Heart left ventricle (tissue), 16 donors: Measurements from ENCODE around the gene SHROOM1. TPM values are rescaled to one million over a fixed set of nuclear protein-coding genes. Genes with fewer than 3 reads are reported as not detected.

Source experiments
- ATAC-seq, 4 donors: fragments of 200-7000 bp; cut with Tn5 transposase; one replicate each; pipeline ENCODE4 v1.9.1; 2020 to 2022; ENCODE audit warnings: moderate library complexity in 4 of 4, mild to moderate bottlenecking in 3 of 4, moderate number of reproducible peaks in 1 of 4
- DNase-seq, 5 donors: peaks; one replicate each; pipeline ENCODE4 v3.0.0-alpha.2; 2020
- H3K27ac ChIP-seq, 12 donors: fragments of 200-600 bp; sonication (generic) in 4 of 12; one replicate each; pipeline versions ENCODE4 v1.5.0 to v1.8.0; 2016 to 2022; ENCODE audit warnings: mild to moderate bottlenecking in 2 of 12
- H3K27me3 ChIP-seq, 9 donors: fragments of 200-600 bp; sonication (generic) in 2 of 9; one replicate each; pipeline versions ENCODE4 v1.5.1 to v1.8.0; 2016 to 2022; ENCODE audit warnings: mild to moderate bottlenecking in 3 of 9
- H3K36me3 ChIP-seq, 9 donors: fragments of 200-600 bp; sonication (generic) in 2 of 9; one replicate each; pipeline versions ENCODE4 v1.5.0 to v1.8.0; 2018 to 2022; ENCODE audit warnings: mild to moderate bottlenecking in 2 of 9
- H3K4me1 ChIP-seq, 12 donors: fragments of 200-600 bp; sonication (generic) in 4 of 12; one replicate each; pipeline versions ENCODE4 v1.5.0 to v1.8.0; 2016 to 2022; ENCODE audit warnings: mild to moderate bottlenecking in 3 of 12
- H3K4me3 ChIP-seq, 12 donors: fragments of 200-600 bp; sonication (generic) in 4 of 12; one replicate each; pipeline versions ENCODE4 v1.5.0 to v1.8.0; 2017 to 2022; ENCODE audit warnings: mild to moderate bottlenecking in 9 of 12, moderate library complexity in 4 of 12
- H3K9me3 ChIP-seq, 12 donors: fragments of 200-600 bp; sonication (generic) in 4 of 12; one replicate each; pipeline versions ENCODE4 v1.5.0 to v1.8.0; 2016 to 2022; ENCODE audit warnings: mild to moderate bottlenecking in 1 of 12
- CTCF ChIP-seq, 12 donors: fragments of 200-600 bp; sonication (generic) in 4 of 12; IDR thresholded peaks; one replicate each; pipeline versions ENCODE4 v1.5.0 to v1.8.0; 2018 to 2022; ENCODE audit warnings: antibody characterized with exemption in 12 of 12, mild to moderate bottlenecking in 5 of 12
- POLR2A ChIP-seq, 2 donors: fragments of 450-650 bp; IDR thresholded peaks; one replicate each; pipeline ENCODE4 v1.6.1; 2017; ENCODE audit warnings: antibody characterized with exemption in 2 of 2, mild to moderate bottlenecking in 2 of 2, moderate library complexity in 2 of 2
- WGBS, 4 donors: extraction: QIAGEN DNeasy Blood & Tissue Kit in 2 of 4; methylation state at CpG; one replicate each; pipeline versions ENCODE4 v1.1.5 to v1.1.7; 2013 to 2018; 5-methylcytosine and 5-hydroxymethylcytosine counted together
- intact Hi-C, 10 donors: fragments of 100-400 bp; cut with DNase I; formaldehyde crosslinking; loops; one replicate each; pipeline versions ENCODE4 v1.11.1 to v1.14.2; 2022
- polyA plus RNA-seq, 2 donors: library from polyadenylated mRNA; stranded (reverse); fragments of 200-250 nt; gene quantifications; one replicate each; pipeline ENCODE4 v1.2.3, GENCODE V29; 2013
- total RNA-seq, 9 donors: library from RNA; depleted of rRNA in 2 of 9; stranded (reverse); fragments of >200 nt in 2 of 9; fragmentation: NEBNext Ultra II Directional in 3 of 9; extraction: Animal tissue kit (Norgen Biotek cat#: 25700) in 3 of 9; gene quantifications; one replicate each; pipeline versions ENCODE4 v1.1.0 to v1.2.4, GENCODE V29; 2016 to 2023
- donor health status: ischemic (EF 13 %, LVEDD 7.1; RV severe dilation, severe dysfunction).
- donor health status: healthy with polysubstance abuse.
- donor health status: DM: no; HTN: yes; CAD: no.
- donor health status: DM: no; HTN: no; CAD: no.
- donor health status: ischemic (EF 25% LVEDD 6.9; RV normal size, moderate dysfunction).
- donor health status: ischemic (EF 25% LVEDD 5.7; RV mildly dilated, moderate dysfunction).
- donor health status: healthy.
- donor health status: DM: yes; HTN: yes; CAD: no.
- donor health status: ischemic (EF 35%, LVEDD 5.7; RV mildly dilated, moderate dysfunction).
- donor health status: nonischemic (EF 11% LVEDD 7.7; RV severe dilation, severe dysfunction).
- donor health status: DM: yes; HTN: yes; CAD: no.
- donor health status: PGD.
- donor health status: ischemic (EF 29% LVEDD 5.4; RV normal size, mild dysfunction).
- donor health status: nonischemic (EF 23%, LVEDD 6.1; RV moderate dilation, normal function).

SHROOM1 gene
- total and polyA plus RNA-seq, 11 donors, result 2.0 to 6.8 (median 4.7) TPM

GRCh38 chr5:132866342-132867045 lies 36.0 kb upstream of the SHROOM1 start, which contains the start of the genes GDF9 and UQCRQ:
Gene GDF9, minus strand, starts transcription at chr5:132866469. Its CDS starts 1,936 bp downstream, at chr5:132864533.
Gene UQCRQ, plus strand, starts transcription at chr5:132866642. Its CDS starts 240 bp downstream, at chr5:132866882.
- Histone ChIP-seq H3K27ac (peak within 1 kb of the TSS; percentile 90 to 97 (median 94)), H3K9me3 (no peaks in the 10 kb centered on the region), H3K4me3 (peak within 1 kb of the TSS; percentile 67 to 95 (median 86)), H3K36me3 (peaks cover 0 to 41% (median 35%) of the 10 kb centered on the region in 9 donors), H3K4me1 (peaks cover 0 to 29% (median 17%) of the 10 kb centered on the region in 12 donors), H3K27me3 (no peaks in the 10 kb centered on the region)
- ATAC-seq, result peak; percentile 99 to 100 (median 99)
- TF ChIP-seq POLR2A (IDR thresholded peaks at IDR 0.05) (peak; percentile 38 to 89), CTCF (IDR thresholded peaks at IDR 0.05) (peak in 8 of 12 donors; percentile 13 to 55 (median 32))
- 0 to 1% (median 0%) methylated on average over 34 to 55 of the region's 55 CpGs for WGBS, 4 donors
- peak; percentile 95 to 98 (median 97) for DNase-seq
- intact Hi-C loops, result loop anchor here in 7 of 10 donors (1.0 to 10.0 kb wide), 6 partner anchors 34 to 188 kb away; partner anchors contain the start of genes SHROOM1 (in 6 of the 7), HSPA4 (in 1 of the 7) and SEPTIN8 (in 1 of the 7)

- Histone ChIP-seq H3K27ac (peak overlapping the region; percentile 90 to 97 (median 94)), H3K4me1 (peaks cover 0 to 26% (median 17%) of the 10 kb centered on the region in 12 donors), H3K27me3 (no peaks in the 10 kb centered on the region), H3K36me3 (peaks cover 0 to 35% (median 32%) of the 10 kb centered on the region in 9 donors), H3K9me3 (no peaks in the 10 kb centered on the region), H3K4me3 (peak overlapping the region; percentile 67 to 95 (median 86))
- TF ChIP-seq POLR2A (IDR thresholded peaks at IDR 0.05) (no peak), CTCF (IDR thresholded peaks at IDR 0.05) (no peak)
- intact Hi-C loops, result loop anchor here in 7 of 10 donors (1.0 to 10.0 kb wide), 6 partner anchors 34 to 189 kb away; partner anchors contain the start of genes SHROOM1 (in 6 of the 7), HSPA4 (in 1 of the 7) and SEPTIN8 (in 1 of the 7)
- ATAC-seq (peak in 3 of 4 donors; percentile 49 to 56 (median 53)), DNase-seq (no peak)
- 34 to 65% (median 46%) methylated on average over 18 to 30 of the region's 30 CpGs for WGBS, 4 donors
Measured at GRCh38 chr5:132865668-132866341, 35.4 kb upstream of the SHROOM1 start.

DNA sequence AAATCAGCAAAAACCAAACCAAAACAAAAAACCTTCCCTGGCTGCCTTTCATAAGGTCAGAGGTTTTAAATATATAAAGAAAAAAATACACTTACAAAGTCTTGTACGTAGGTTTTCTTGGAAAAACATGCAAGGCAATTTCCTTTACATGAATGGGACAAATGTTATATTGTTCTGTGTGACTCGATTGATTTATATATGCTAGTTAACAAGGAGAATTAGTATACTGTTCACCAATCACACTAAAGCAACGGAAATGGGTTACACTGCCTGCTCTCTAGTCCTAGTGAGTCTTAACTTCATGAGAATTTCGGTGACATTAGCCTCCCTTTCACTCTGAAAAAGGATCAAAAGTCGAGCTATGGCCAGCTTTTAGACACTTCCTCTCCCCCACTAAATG lies 30.3 kb upstream of the SHROOM1 start:
- no peaks in the 10 kb centered on the region for H3K9me3 ChIP-seq
- DNase-seq (no peak), ATAC-seq (no peak)
- 66 to 81% (median 74%) methylated on average over 5 of the region's 5 CpGs for WGBS, 4 donors
- TF ChIP-seq CTCF (IDR thresholded peaks at IDR 0.05) (no peak), POLR2A (IDR thresholded peaks at IDR 0.05) (no peak)
- no peak overlapping the region for H3K4me3 ChIP-seq
- peaks cover 0 to 5% (median 2%) of the 10 kb centered on the region in 12 donors for H3K4me1 ChIP-seq
- H3K36me3 ChIP-seq, result no peaks in the 10 kb centered on the region
- H3K27ac ChIP-seq, result no peak overlapping the region
- no peaks in the 10 kb centered on the region for H3K27me3 ChIP-seq
- intact Hi-C loops, result loop anchor here in 3 of 10 donors (2.0 to 10.0 kb wide), 3 partner anchors 26 to 194 kb away; partner anchors contain the start of gene HSPA4 (in 1 of the 3)
